HepG2 (cell line): ENCODE data around the gene PCYT2. TPM values are rescaled to one million over a fixed set of nuclear protein-coding genes. Genes with fewer than 3 reads are reported as not detected.

Experiments used
- ADNP ChIP-seq: sonication (generic); formaldehyde crosslinking; IDR thresholded peaks from 2 replicates; pipeline ENCODE4 v1.4.0; 2020; ENCODE audit warnings: missing genetic modification reagents
- CHCHD3 ChIP-seq: sonication (generic); formaldehyde crosslinking; IDR thresholded peaks from 2 replicates; pipeline ENCODE4 v1.8.0; 2022; ENCODE audit warnings: mild to moderate bottlenecking, missing genetic modification reagents, moderate library complexity
- IRX3 ChIP-seq: sonication (generic); formaldehyde crosslinking; IDR thresholded peaks from 2 replicates; pipeline ENCODE4 v1.8.1; 2023; ENCODE audit warnings: mild to moderate bottlenecking, low read depth, missing genetic modification reagents, borderline replicate concordance
- ISX ChIP-seq: sonication (generic); formaldehyde crosslinking; conservative IDR thresholded peaks from 2 replicates; pipeline ENCODE4 v1.5.0; 2020; ENCODE audit warnings: missing genetic modification reagents
- NR2F6 ChIP-seq, 2 experiments: IDR thresholded peaks; 2 replicates each; pipeline ENCODE4 v1.6.1; 2016; ENCODE audit warnings: antibody characterized with exemption in 1 of 2, mild to moderate bottlenecking in 1 of 2
- RBM22 ChIP-seq: fragments of 200-400 bp; formaldehyde crosslinking; optimal IDR thresholded peaks from 2 replicates; pipeline ENCODE3; 2017; ENCODE audit warnings: mild to moderate bottlenecking, low read length, moderate library complexity
- SP1 ChIP-seq, 2 experiments: fragments of 450-650 bp in 1 of 2; sonication (generic) in 1 of 2; formaldehyde crosslinking in 1 of 2; IDR thresholded peaks; 2 replicates each; pipeline versions ENCODE4 v1.4.0 to v1.6.1; 2016 to 2020; ENCODE audit warnings: missing genetic modification reagents in 1 of 2
- TEAD3 ChIP-seq: optimal IDR thresholded peaks from 2 replicates; pipeline ENCODE3; 2016; ENCODE audit warnings: borderline replicate concordance
- ZFY ChIP-seq: sonication (generic); formaldehyde crosslinking; IDR thresholded peaks from 2 replicates; pipeline ENCODE4 v1.4.0; 2020; ENCODE audit warnings: missing genetic modification reagents
- ZNF142 ChIP-seq: sonication (generic); formaldehyde crosslinking; IDR thresholded peaks from 2 replicates; pipeline ENCODE4 v1.4.0; 2020; ENCODE audit warnings: missing genetic modification reagents
- ZNF160 ChIP-seq: sonication (generic); formaldehyde crosslinking; IDR thresholded peaks from 2 replicates; pipeline ENCODE4 v1.8.0; 2022; ENCODE audit warnings: mild to moderate bottlenecking, inconsistent platforms, missing genetic modification reagents
- ZNF234 ChIP-seq: sonication (generic); formaldehyde crosslinking; conservative IDR thresholded peaks from 2 replicates; pipeline ENCODE4 v1.5.1; 2020; ENCODE audit warnings: mild to moderate bottlenecking, missing genetic modification reagents
- ZNF333 ChIP-seq: sonication (generic); formaldehyde crosslinking; IDR thresholded peaks from 2 replicates; pipeline ENCODE4 v1.4.0; 2020; ENCODE audit warnings: mild to moderate bottlenecking, missing genetic modification reagents, borderline replicate concordance
- ZNF362 ChIP-seq: sonication (generic); formaldehyde crosslinking; IDR thresholded peaks from 2 replicates; pipeline ENCODE4 v1.4.0; 2020; ENCODE audit warnings: missing genetic modification reagents, mild to moderate bottlenecking, borderline replicate concordance
- ZNF784 ChIP-seq: sonication (generic); formaldehyde crosslinking; IDR thresholded peaks from 2 replicates; pipeline ENCODE4 v1.5.1; 2020; ENCODE audit warnings: missing genetic modification reagents, mild to moderate bottlenecking, borderline replicate concordance
- ZNF816 ChIP-seq: sonication (generic); formaldehyde crosslinking; IDR thresholded peaks from 2 replicates; pipeline ENCODE4 v1.8.0; 2022; ENCODE audit warnings: missing genetic modification reagents, mild to moderate bottlenecking, borderline replicate concordance
- polyA plus RNA-seq, 8 experiments: library from polyadenylated mRNA; depleted of rRNA in 3 of 8; stranded (reverse) in 7 of 8; unstranded in 1 of 8; fragments of >200 nt; fragmentation: Illumina TruSeq in 4 of 8; extraction: Trizol in 4 of 8; gene quantifications; 2 replicates each; pipeline versions ENCODE4 v1.2.1 to v1.2.3, GENCODE V29; 2011 to 2016; ENCODE audit warnings: low read depth in 4 of 8, missing spikeins in 1 of 8, mixed read lengths in 1 of 8; ENCODE audit not compliant: insufficient read depth in 1 of 8
- total RNA-seq, 5 experiments: library from RNA; depleted of rRNA; stranded (reverse); fragments of >200 nt; fragmentation: Illumina TruSeq; extraction: Trizol; gene quantifications; 2 replicates each; pipeline ENCODE4 v1.2.3, GENCODE V29; 2016; ENCODE audit warnings: low read depth in 1 of 5
- TF ChIP-seq, protein P1 (sequence below): sonication (generic); formaldehyde crosslinking; IDR thresholded peaks from 2 replicates; pipeline ENCODE4 v1.5.0; 2020; ENCODE audit warnings: mild to moderate bottlenecking, missing genetic modification reagents, moderate library complexity

The PCYT2 gene
- total and polyA plus RNA-seq, 2 of the 13 experiments (the other 11 are each of a cell fraction or from before 2014, with no cell fraction given), result 147 to 297 TPM

- TF ChIP-seq, protein P1, sequence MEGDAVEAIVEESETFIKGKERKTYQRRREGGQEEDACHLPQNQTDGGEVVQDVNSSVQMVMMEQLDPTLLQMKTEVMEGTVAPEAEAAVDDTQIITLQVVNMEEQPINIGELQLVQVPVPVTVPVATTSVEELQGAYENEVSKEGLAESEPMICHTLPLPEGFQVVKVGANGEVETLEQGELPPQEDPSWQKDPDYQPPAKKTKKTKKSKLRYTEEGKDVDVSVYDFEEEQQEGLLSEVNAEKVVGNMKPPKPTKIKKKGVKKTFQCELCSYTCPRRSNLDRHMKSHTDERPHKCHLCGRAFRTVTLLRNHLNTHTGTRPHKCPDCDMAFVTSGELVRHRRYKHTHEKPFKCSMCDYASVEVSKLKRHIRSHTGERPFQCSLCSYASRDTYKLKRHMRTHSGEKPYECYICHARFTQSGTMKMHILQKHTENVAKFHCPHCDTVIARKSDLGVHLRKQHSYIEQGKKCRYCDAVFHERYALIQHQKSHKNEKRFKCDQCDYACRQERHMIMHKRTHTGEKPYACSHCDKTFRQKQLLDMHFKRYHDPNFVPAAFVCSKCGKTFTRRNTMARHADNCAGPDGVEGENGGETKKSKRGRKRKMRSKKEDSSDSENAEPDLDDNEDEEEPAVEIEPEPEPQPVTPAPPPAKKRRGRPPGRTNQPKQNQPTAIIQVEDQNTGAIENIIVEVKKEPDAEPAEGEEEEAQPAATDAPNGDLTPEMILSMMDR (CRISPR knock-in tag), result no peak
- TF ChIP-seq RBM22 (peak; percentile 80), ISX (CRISPR knock-in tag) (no peak), IRX3 (CRISPR knock-in tag) (peak; percentile 72; the same call in 1 of the 2 replicates), ZNF816 (CRISPR knock-in tag) (0 out of 2 replicates have a peak, but pooled peaks have one; percentile 22), ZNF234 (CRISPR knock-in tag) (peak; percentile 77; the same call in 1 of the 2 replicates), ADNP (CRISPR knock-in tag) (no peak), ZNF362 (CRISPR knock-in tag) (no peak), ZNF142 (CRISPR knock-in tag) (no peak), CHCHD3 (CRISPR knock-in tag) (0 out of 2 replicates have a peak, but pooled peaks have one; percentile 14), TEAD3 (CRISPR knock-in tag) (no peak), SP1 (IDR thresholded peaks at IDR 0.05) (no peak), SP1 (CRISPR knock-in tag; IDR thresholded peaks at IDR 0.05) (no peak), ZNF333 (CRISPR knock-in tag) (peak; percentile 59; the same call in 1 of the 2 replicates), ZNF160 (CRISPR knock-in tag) (no peak), ZFY (CRISPR knock-in tag) (peak; percentile 66), ZNF784 (CRISPR knock-in tag) (no peak; the same call in 1 of the 2 replicates), NR2F6 (IDR thresholded peaks at IDR 0.05) (no peak), NR2F6 (CRISPR knock-in tag; IDR thresholded peaks at IDR 0.05) (no peak)
Measured at GRCh38 chr17:81960130-81960958, 49.1 kb upstream of the PCYT2 start (continued).
